HG02610 (cell line): ENCODE results near the gene RSRC1.

Experiments used
- ATAC-seq: cut with Tn5 transposase; IDR thresholded peaks from one replicate; pipeline ENCODE4 v1.9.1; 2021; ENCODE audit warnings: mild to moderate bottlenecking, moderate library complexity; ENCODE audit not compliant: unreplicated experiment

Gene RSRC1

DNA sequence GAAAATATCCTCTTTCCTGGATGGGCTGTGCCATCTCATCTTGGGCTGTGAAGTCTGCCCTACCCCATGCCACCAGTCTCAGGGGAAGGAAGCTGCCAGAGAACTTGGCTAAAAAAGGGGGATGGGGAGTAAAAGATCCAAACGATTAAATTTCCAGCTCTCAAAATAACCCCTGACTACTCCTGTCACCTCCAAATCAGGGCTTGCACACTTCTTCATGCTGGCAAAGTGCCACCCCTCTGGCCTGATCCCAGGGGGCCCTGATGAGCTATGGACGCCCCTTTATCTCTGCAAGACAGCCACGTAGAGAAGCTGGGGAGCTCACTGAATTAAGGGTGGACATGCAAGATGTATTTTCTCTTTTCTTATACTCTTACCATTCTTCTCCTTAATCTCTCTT, 459.9 kb downstream of the RSRC1 start:
- ATAC-seq: no peak

DNA sequence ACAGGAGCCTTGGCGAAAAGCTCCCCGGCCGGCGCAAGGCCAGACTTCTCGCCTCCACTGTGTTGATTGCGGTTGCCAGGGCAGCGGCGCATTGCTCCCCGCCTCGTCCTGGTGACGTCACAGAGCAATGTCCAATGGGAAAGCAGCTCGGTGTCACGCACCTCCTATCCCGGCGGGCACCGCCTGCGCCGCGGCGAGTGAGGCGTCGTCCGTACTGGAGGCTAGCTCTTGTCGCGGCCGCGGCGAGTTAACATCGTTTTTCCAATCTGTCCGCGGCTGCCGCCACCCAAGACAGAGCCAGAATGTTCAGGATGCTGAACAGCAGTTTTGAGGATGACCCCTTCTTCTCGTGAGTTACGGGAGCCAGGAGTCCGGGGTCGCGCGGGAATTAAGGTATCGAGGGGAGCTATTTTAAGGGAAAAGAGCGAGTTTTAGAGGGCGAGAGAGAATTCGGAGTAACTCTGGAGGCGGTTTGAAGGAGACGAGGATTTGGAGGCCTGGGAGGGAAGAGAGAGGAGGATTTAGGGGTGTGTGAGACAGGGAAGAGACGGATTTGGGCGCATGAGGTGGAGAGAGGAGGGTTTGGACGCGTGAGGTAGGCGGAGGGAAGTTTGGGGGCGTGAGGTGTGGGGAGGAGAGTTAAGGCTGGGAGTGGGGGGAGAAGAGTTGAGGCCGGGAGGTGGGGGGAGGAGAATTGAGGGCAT, 461.3 kb downstream of the RSRC1 start, which contains the start of gene MLF1:
MLF1 (plus strand) TSS at position 196 of the 704 bp plus-strand sequence; CDS start at position 303, 107 bp downstream.
- peak; percentile 100 for ATAC-seq

DNA sequence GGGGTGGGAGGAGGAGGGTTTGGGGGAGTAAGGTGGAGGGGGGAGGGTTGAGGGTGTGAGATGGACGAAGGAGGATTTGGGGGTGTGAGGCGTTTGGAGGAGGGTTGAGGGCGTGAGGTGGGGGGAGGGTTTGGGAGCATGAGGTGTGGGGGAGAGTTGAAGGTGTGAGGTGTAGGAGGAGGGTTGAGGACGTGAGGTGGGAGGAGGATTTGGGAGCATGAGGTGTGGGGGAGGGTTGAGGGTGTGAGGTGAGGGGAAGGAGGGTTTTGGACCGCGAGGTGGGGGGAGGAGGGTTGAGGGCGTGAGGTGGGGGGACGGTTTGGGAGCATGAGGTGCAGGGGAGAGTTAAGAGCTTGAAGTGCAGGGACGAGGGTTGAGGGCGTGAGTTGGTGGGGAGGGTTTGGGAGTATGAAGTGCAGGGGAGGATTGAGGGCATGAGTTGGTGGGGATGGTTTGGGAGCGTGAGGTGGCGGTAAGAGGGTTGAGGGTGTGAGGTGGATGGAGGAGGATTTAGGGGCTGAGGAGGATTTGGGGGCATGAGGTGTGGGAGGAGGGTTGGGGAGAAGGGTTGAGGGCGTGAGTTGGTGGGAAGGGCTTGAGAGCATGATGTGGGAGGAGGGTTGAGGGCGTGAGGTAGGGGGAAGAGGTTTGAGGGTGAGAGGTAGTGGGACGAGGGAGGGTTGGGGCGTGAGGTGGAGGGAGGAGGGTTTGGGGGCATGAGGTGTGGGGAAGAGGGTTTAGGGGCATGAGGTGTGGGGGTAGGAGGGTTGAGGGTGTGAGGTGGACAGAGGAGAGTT, 462.3 kb downstream of the RSRC1 start:
- ATAC-seq: no peak

DNA sequence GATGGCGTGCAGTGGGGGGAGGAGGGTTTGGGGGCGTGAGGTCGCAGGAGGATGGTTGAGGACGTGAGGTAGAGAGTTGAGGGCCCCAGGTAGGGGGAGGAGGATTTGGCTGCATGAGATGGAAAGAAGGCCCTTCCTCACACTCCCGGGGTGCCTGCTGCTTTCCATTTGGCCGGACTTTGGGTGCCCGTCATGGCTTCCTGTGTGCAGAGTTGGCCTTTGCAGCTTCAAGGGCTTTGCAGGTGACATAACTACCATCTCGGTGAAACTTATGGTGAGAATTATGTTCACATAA, 462.8 kb downstream of the RSRC1 start:
- ATAC-seq: no peak

DNA sequence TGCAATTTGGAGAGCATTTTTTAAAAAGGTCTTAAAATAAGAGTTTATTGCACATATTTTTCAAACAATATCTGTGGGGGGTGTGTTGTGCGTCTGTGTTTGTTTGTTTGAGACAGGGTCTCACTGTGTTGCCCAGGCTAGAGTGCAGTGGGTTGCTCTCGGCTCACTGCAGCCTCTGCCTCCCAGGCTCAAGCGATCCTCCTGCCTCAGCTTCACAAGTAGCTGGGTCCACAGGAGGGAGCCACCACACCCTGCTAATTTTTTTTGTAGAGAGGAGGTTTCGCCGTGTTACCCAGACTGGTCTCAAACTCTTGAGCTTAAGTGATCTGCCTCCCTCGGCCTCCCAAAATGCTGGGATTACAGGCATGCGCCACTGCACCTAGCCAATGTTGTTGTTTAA, 463.8 kb downstream of the RSRC1 start:
- ATAC-seq: no peak

DNA sequence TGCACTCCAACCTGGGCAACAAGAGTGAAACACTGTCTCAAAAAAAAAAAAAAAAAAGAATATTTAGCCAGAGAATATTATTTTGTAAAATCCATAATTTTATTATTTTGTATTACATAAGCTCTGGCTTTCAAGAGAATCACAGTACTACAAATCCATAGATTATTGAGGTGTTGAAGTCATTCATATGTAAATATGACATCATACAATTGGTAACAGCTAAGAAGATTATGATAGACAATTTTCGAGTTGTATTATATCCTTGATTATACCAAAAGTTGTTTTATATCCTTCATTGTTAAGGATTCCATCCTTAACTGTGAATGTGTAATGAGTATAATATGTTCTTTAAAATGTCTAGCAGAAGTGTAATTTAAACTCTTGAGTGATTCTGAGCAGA, 464.8 kb downstream of the RSRC1 start:
- ATAC-seq: no peak

DNA sequence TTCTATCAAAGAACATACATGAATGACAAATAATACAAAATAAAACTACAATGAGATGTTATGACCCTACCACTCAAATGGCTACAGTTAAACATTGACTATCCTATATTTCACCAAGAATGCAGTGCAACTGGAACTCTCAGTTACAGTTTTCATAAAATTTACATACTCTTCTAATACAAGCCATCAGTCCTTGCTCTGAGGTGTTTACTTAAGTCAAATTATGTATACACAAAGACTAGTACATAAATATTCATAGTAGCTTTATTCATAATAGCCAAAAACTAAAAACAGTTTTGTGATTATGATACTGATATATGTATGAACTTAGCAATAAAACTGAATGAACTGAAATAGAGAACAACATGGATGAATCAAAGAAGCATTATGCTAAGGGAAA, 480.3 kb downstream of the RSRC1 start:
- no peak for ATAC-seq
